OCI-LY3 (cell line): ENCODE results near the gene AKAP12.

Experiments
- H2AFZ ChIP-seq: fragments of 200-600, 300-600 bp; shearing (Covaris generic); 2 replicates; pipeline ENCODE4 v1.6.0; 2014; ENCODE audit warnings: antibody characterized with exemption, low read depth, low read length
- H3K27ac ChIP-seq: fragments of 200-600, 300-600 bp; sonication (generic); 2 replicates; pipeline ENCODE4 v1.5.1; 2014; ENCODE audit warnings: mild to moderate bottlenecking, low read length, moderate library complexity, mixed read lengths
- H3K27me3 ChIP-seq: fragments of 200-600, 300-600 bp; sonication (generic); 2 replicates; pipeline ENCODE4 v1.6.1; 2014; ENCODE audit warnings: low read depth, low read length, mixed read lengths
- H3K36me3 ChIP-seq: fragments of 200-600, 300-600 bp; sonication (generic); replicated peaks from 2 replicates; pipeline ENCODE3; 2014; ENCODE audit warnings: low read depth, low read length, mixed read lengths
- H3K4me1 ChIP-seq: fragments of 300-600, 200-600 bp; sonication (generic); 2 replicates; pipeline ENCODE4 v1.6.1; 2014; ENCODE audit warnings: low read length, mixed read lengths
- H3K4me2 ChIP-seq: fragments of 200-600, 300-600 bp; sonication (generic); 2 replicates; pipeline ENCODE4 v1.6.1; 2014; ENCODE audit warnings: low read length, mixed read lengths
- H3K4me3 ChIP-seq: fragments of 300-600, 200-600 bp; sonication (generic); 2 replicates; pipeline ENCODE4 v1.5.1; 2014; ENCODE audit warnings: antibody characterized with exemption, mild to moderate bottlenecking, low read length, moderate library complexity
- H3K79me2 ChIP-seq: fragments of 300-600, 200-600 bp; shearing (Covaris generic); 2 replicates; pipeline ENCODE4 v1.6.1; 2014; ENCODE audit warnings: mild to moderate bottlenecking, low read length, mixed read lengths
- H3K9ac ChIP-seq: fragments of 300-600, 200-600 bp; shearing (Covaris generic); 2 replicates; pipeline ENCODE4 v1.6.0; 2014; ENCODE audit warnings: mild to moderate bottlenecking, low read length, moderate library complexity
- H3K9me3 ChIP-seq: fragments of 200-600, 300-600 bp; shearing (Covaris generic); 2 replicates; pipeline ENCODE4 v1.6.1; 2014; ENCODE audit warnings: low read length, mixed read lengths; ENCODE audit not compliant: insufficient read depth
- H4K20me1 ChIP-seq: fragments of 200-600, 300-600 bp; sonication (generic); 2 replicates; pipeline ENCODE4 v1.6.1; 2016; ENCODE audit warnings: low read length, mixed read lengths; ENCODE audit not compliant: insufficient read depth
- CTCF ChIP-seq: fragments of 200-600, 300-600 bp; sonication (generic); IDR thresholded peaks from 2 replicates; pipeline ENCODE4 v1.5.1; 2014; ENCODE audit warnings: antibody characterized with exemption, low read length, low read depth
- EZH2phosphoT487 ChIP-seq: fragments of 200-600 bp; shearing (Covaris generic); IDR thresholded peaks from 2 replicates; pipeline ENCODE4 v1.6.1; 2018; ENCODE audit warnings: antibody characterized with exemption, mixed run types, low read depth

AKAP12 gene

GRCh38 chr6:151284548-151285017, 44.8 kb downstream of the AKAP12 start:
- Histone ChIP-seq H3K27ac (peak overlapping the region; percentile 73), H3K4me2 (peak overlapping the region; percentile 84), H3K27me3 (no peaks in the 10 kb centered on the region), H3K79me2 (peaks cover 29% of the 10 kb centered on the region), H3K9ac (peak overlapping the region; percentile 6; the same call in 1 of the 2 replicates), H3K9me3 (no peaks in the 10 kb centered on the region), H4K20me1 (peaks cover 21% of the 10 kb centered on the region), H2AFZ (no peak overlapping the region; the same call in 1 of the 2 replicates), H3K4me3 (peak overlapping the region; percentile 70), H3K36me3 (no peaks in the 10 kb centered on the region), H3K4me1 (peaks cover 51% of the 10 kb centered on the region)
- no peak for TF ChIP-seq CTCF
- TF ChIP-seq EZH2phosphoT487 = no peak

DNA sequence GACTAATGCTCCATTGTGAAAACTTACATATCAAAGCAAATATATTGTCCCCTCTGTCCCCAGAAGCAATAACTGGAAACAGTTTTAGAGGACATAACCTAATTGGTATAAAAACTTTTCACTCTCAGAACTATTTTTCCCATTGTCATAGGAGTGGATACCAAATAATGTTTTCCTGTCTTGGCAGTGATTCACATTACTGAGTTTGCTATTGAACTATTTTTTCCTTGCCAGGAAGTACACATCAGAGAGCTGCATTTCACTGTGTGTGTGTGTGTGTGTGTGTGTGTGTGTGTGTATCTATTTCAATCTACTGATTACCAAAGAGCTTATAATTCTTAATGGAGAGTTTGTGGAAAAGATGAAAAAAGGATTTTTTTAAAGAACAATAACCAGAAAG, 45.4 kb downstream of the AKAP12 start:
- no peak for TF ChIP-seq EZH2phosphoT487
- no peak for TF ChIP-seq CTCF

DNA sequence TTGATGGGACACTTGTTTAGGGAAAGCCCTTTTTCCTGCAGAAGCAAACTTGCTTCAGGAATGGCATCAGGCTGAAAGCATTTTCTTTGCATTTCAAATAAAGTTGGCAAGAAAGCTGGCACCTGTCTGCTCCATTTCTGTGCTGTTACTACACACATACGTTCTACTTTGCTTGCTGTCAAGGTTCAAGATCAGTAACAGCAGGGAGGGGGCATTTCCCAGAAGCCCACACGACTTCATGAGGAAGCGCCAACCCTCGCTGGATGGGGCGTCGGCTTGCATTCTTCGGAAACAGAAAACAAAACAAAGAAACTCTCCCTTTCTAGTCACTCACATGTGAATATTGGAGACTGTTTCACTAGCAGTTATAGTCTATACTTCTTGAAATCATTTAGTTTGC, 46.4 kb downstream of the AKAP12 start:
- no peak for TF ChIP-seq EZH2phosphoT487
- no peak for TF ChIP-seq CTCF
- peaks cover 50% of the 10 kb centered on the region for H3K4me1 ChIP-seq
- H3K9me3 ChIP-seq = no peaks in the 10 kb centered on the region
- peaks cover 24% of the 10 kb centered on the region for H3K79me2 ChIP-seq
- peaks cover 26% of the 10 kb centered on the region for H4K20me1 ChIP-seq
- H2AFZ ChIP-seq = no peak overlapping the region
- H3K4me2 ChIP-seq = no peak overlapping the region
- H3K9ac ChIP-seq = no peak overlapping the region
- H3K36me3 ChIP-seq = no peaks in the 10 kb centered on the region
- H3K27ac ChIP-seq = no peak overlapping the region
- no peak overlapping the region for H3K4me3 ChIP-seq
- no peaks in the 10 kb centered on the region for H3K27me3 ChIP-seq

More for the DNA sequence above, 45.4 kb downstream of the AKAP12 start:
- Histone ChIP-seq H3K9me3 (no peaks in the 10 kb centered on the region), H3K27me3 (no peaks in the 10 kb centered on the region), H3K4me1 (peaks cover 55% of the 10 kb centered on the region), H3K36me3 (no peaks in the 10 kb centered on the region), H2AFZ (no peak overlapping the region; the same call in 1 of the 2 replicates), H3K4me3 (peak overlapping the region; percentile 70), H3K4me2 (peak overlapping the region; percentile 84), H4K20me1 (peaks cover 26% of the 10 kb centered on the region), H3K79me2 (peaks cover 29% of the 10 kb centered on the region), H3K9ac (peak overlapping the region; percentile 6; the same call in 1 of the 2 replicates), H3K27ac (peak overlapping the region; percentile 73)

- Histone ChIP-seq H3K4me2 (peak overlapping the region; percentile 43), H3K4me1 (peaks cover 34% of the 10 kb centered on the region), H3K9ac (no peak overlapping the region), H3K27ac (no peak overlapping the region), H3K4me3 (no peak overlapping the region), H3K36me3 (no peaks in the 10 kb centered on the region), H4K20me1 (peaks cover 17% of the 10 kb centered on the region), H3K9me3 (no peaks in the 10 kb centered on the region), H2AFZ (no peak overlapping the region), H3K79me2 (peaks cover 15% of the 10 kb centered on the region; the same call in 1 of the 2 replicates), H3K27me3 (no peaks in the 10 kb centered on the region)
- TF ChIP-seq EZH2phosphoT487 (no peak), CTCF (no peak)
These were observed 49.1 kb downstream of the AKAP12 start for GRCh38 chr6:151288712-151289398.
